ENCODE measurements around the gene UVSSA.
"Not testable (repeated sequence)": the region's sequence is repeated elsewhere in the genome, so short reads cannot be mapped to it uniquely, and the experiment has no call there.

The UVSSA gene

GRCh38 chr4:1369479-1370079, 22.6 kb downstream of the UVSSA start:
- TF ChIP-seq CTCF (IDR thresholded peaks at IDR 0.05), result no peak
- TF ChIP-seq ZFX (IDR thresholded peaks at IDR 0.05; ENCODE audit: borderline replicate concordance), result no peak
- H3K27ac ChIP-seq, result no peak overlapping the region

- TF ChIP-seq CTCF (IDR thresholded peaks at IDR 0.05) (no peak), ZFX (IDR thresholded peaks at IDR 0.05; ENCODE audit: borderline replicate concordance) (no peak)
- H3K27ac ChIP-seq, result no peak overlapping the region
Observed at GRCh38 chr4:1370321-1371124, 23.5 kb downstream of the UVSSA start.

GRCh38 chr4:1371176-1372165, 24.5 kb downstream of the UVSSA start:
- TF ChIP-seq CTCF (IDR thresholded peaks at IDR 0.05) (no peak), ZFX (IDR thresholded peaks at IDR 0.05; ENCODE audit: borderline replicate concordance) (no peak)
- no peak overlapping the region for H3K27ac ChIP-seq

- H3K27ac ChIP-seq, result not testable (repeated sequence)
Observed at GRCh38 chr4:1372576-1372975, 25.6 kb downstream of the UVSSA start.

GRCh38 chr4:1373892-1374705, 27.1 kb downstream of the UVSSA start:
- no peak overlapping the region for H3K27ac ChIP-seq

GRCh38 chr4:1374706-1375045, 27.7 kb downstream of the UVSSA start:
- TF ChIP-seq CTCF (IDR thresholded peaks at IDR 0.05), result no peak
- TF ChIP-seq ZFX (IDR thresholded peaks at IDR 0.05; ENCODE audit: borderline replicate concordance), result no peak
- H3K27ac ChIP-seq, result no peak overlapping the region

More at GRCh38 chr4:1373892-1374705, 27.1 kb downstream of the UVSSA start:
- TF ChIP-seq ZFX (IDR thresholded peaks at IDR 0.05; ENCODE audit: borderline replicate concordance) (no peak), CTCF (IDR thresholded peaks at IDR 0.05) (no peak)
